Tibial artery (tissue), 4 donors: Measurements from ENCODE around the gene GPX6.

Source experiments
- DNase-seq, 2 donors: peaks; one replicate each; pipeline ENCODE4 v3.0.0-alpha.2; 2019
- H3K27ac ChIP-seq, 2 donors: fragments of 200-600 bp; sonication (generic) in 1 of 2; 1 replicate in 1 of 2; 2 replicates in 1 of 2; pipeline ENCODE4 v1.5.1; 2018 to 2019; ENCODE audit warnings: mild to moderate bottlenecking in 1 of 2
- H3K27me3 ChIP-seq, 2 donors: fragments of 200-600 bp; sonication (generic) in 1 of 2; one replicate each; pipeline versions ENCODE4 v1.5.1 to v1.6.0; 2016 to 2019
- H3K36me3 ChIP-seq, 3 donors: fragments of 200-600 bp; sonication (generic) in 2 of 3; one replicate each; pipeline ENCODE4 v1.5.1; 2016 to 2019; ENCODE audit warnings: mild to moderate bottlenecking in 2 of 3
- H3K4me1 ChIP-seq, 4 donors: fragments of 200-600 bp; sonication (generic) in 2 of 4; 1 replicate in 3 of 4; 2 replicates in 1 of 4; pipeline ENCODE4 v1.5.1; 2016 to 2019
- H3K4me3 ChIP-seq, 2 donors: fragments of 200-600 bp; sonication (generic) in 1 of 2; 1 replicate in 1 of 2; 2 replicates in 1 of 2; pipeline ENCODE4 v1.5.1; 2018 to 2019; ENCODE audit warnings: mild to moderate bottlenecking in 2 of 2
- H3K9me3 ChIP-seq, 3 donors: fragments of 200-600 bp; sonication (generic) in 1 of 3; one replicate each; pipeline ENCODE4 v1.5.1; 2016 to 2019
- CTCF ChIP-seq, 2 experiments: fragments of 200-600 bp in 1 of 2; fragments of 450-650 bp in 1 of 2; IDR thresholded peaks; one replicate each; pipeline ENCODE4 v1.5.1; 2017 to 2019; ENCODE audit warnings: antibody characterized with exemption in 2 of 2, mild to moderate bottlenecking in 1 of 2, moderate library complexity in 1 of 2
- intact Hi-C: fragments of 100-400 bp; cut with DNase I; formaldehyde crosslinking; loops from one replicate; pipeline ENCODE4 v1.15.0; 2023; ENCODE audit warnings: low total_unique reads

GPX6 gene

GRCh38 chr6:28490205-28490890 lies 25.2 kb downstream of the GPX6 start:
- no peaks in the 10 kb centered on the region for H3K9me3 ChIP-seq
- peaks cover 0 to 27% of the 10 kb centered on the region in 2 donors for H3K27me3 ChIP-seq
- no peak for TF ChIP-seq CTCF (IDR thresholded peaks at IDR 0.05)
- no peak for DNase-seq
- intact Hi-C loops = no loop called here
- H3K36me3 ChIP-seq = no peaks in the 10 kb centered on the region
- no peak overlapping the region for H3K27ac ChIP-seq
- peaks cover 0 to 11% (median 5%) of the 10 kb centered on the region in 4 donors for H3K4me1 ChIP-seq
- peak overlapping the region in 1 of 2 donors; percentile 26 for H3K4me3 ChIP-seq

- Histone ChIP-seq H3K9me3 (no peaks in the 10 kb centered on the region), H3K36me3 (no peaks in the 10 kb centered on the region), H3K4me3 (peak overlapping the region in 1 of 2 donors; percentile 26), H3K27ac (no peak overlapping the region), H3K27me3 (peaks cover 0 to 27% of the 10 kb centered on the region in 2 donors), H3K4me1 (peaks cover 0 to 11% (median 5%) of the 10 kb centered on the region in 4 donors)
- intact Hi-C loops = no loop called here
- no peak for TF ChIP-seq CTCF (IDR thresholded peaks at IDR 0.05)
- DNase-seq = no peak
Observed at GRCh38 chr6:28489366-28490204, 26.0 kb downstream of the GPX6 start.

- H3K36me3 ChIP-seq = no peaks in the 10 kb centered on the region
- H3K4me3 ChIP-seq = no peak overlapping the region
- H3K27me3 ChIP-seq = peaks cover 0 to 27% of the 10 kb centered on the region in 2 donors
- TF ChIP-seq CTCF (IDR thresholded peaks at IDR 0.05) = no peak
- no peaks in the 10 kb centered on the region for H3K9me3 ChIP-seq
- intact Hi-C loops = no loop called here
- no peak for DNase-seq
- no peak overlapping the region for H3K27ac ChIP-seq
- peaks cover 0 to 11% (median 5%) of the 10 kb centered on the region in 4 donors for H3K4me1 ChIP-seq
Observed at GRCh38 chr6:28488916-28489365, 26.7 kb downstream of the GPX6 start.

GRCh38 chr6:28486988-28487742 lies 28.4 kb downstream of the GPX6 start:
- H3K9me3 ChIP-seq = no peaks in the 10 kb centered on the region
- no peak for TF ChIP-seq CTCF (IDR thresholded peaks at IDR 0.05)
- H3K36me3 ChIP-seq = no peaks in the 10 kb centered on the region
- no peak overlapping the region for H3K4me3 ChIP-seq
- H3K4me1 ChIP-seq = peaks cover 0 to 11% (median 5%) of the 10 kb centered on the region in 4 donors
- H3K27ac ChIP-seq = no peak overlapping the region
- H3K27me3 ChIP-seq = peaks cover 0 to 27% of the 10 kb centered on the region in 2 donors
- no peak for DNase-seq
- intact Hi-C loops = no loop called here

GRCh38 chr6:28486533-28486932 lies 29.1 kb downstream of the GPX6 start:
- H3K27me3 ChIP-seq = peaks cover 0 to 27% of the 10 kb centered on the region in 2 donors
- H3K9me3 ChIP-seq = no peaks in the 10 kb centered on the region
- H3K4me3 ChIP-seq = no peak overlapping the region
- no peak for TF ChIP-seq CTCF (IDR thresholded peaks at IDR 0.05)
- no peak overlapping the region for H3K27ac ChIP-seq
- H3K36me3 ChIP-seq = no peaks in the 10 kb centered on the region
- intact Hi-C loops = no loop called here
- DNase-seq = no peak
- H3K4me1 ChIP-seq = peaks cover 0 to 11% (median 5%) of the 10 kb centered on the region in 4 donors
